OCI-LY3 (cell line): ENCODE results near the gene COL1A1.
A peak's percentile ranks its signal among the peaks of the same experiment; 100 is the strongest.

ENCODE experiments used
- H2AFZ ChIP-seq: fragments of 200-600, 300-600 bp; shearing (Covaris generic); 2 replicates; pipeline ENCODE4 v1.6.0; 2014; ENCODE audit warnings: antibody characterized with exemption, low read depth, low read length
- H3K27ac ChIP-seq: fragments of 200-600, 300-600 bp; sonication (generic); 2 replicates; pipeline ENCODE4 v1.5.1; 2014; ENCODE audit warnings: mild to moderate bottlenecking, low read length, moderate library complexity, mixed read lengths
- H3K27me3 ChIP-seq: fragments of 200-600, 300-600 bp; sonication (generic); 2 replicates; pipeline ENCODE4 v1.6.1; 2014; ENCODE audit warnings: low read depth, low read length, mixed read lengths
- H3K36me3 ChIP-seq: fragments of 200-600, 300-600 bp; sonication (generic); replicated peaks from 2 replicates; pipeline ENCODE3; 2014; ENCODE audit warnings: low read depth, low read length, mixed read lengths
- H3K4me1 ChIP-seq: fragments of 300-600, 200-600 bp; sonication (generic); 2 replicates; pipeline ENCODE4 v1.6.1; 2014; ENCODE audit warnings: low read length, mixed read lengths
- H3K4me2 ChIP-seq: fragments of 200-600, 300-600 bp; sonication (generic); 2 replicates; pipeline ENCODE4 v1.6.1; 2014; ENCODE audit warnings: low read length, mixed read lengths
- H3K4me3 ChIP-seq: fragments of 300-600, 200-600 bp; sonication (generic); 2 replicates; pipeline ENCODE4 v1.5.1; 2014; ENCODE audit warnings: antibody characterized with exemption, mild to moderate bottlenecking, low read length, moderate library complexity
- H3K79me2 ChIP-seq: fragments of 300-600, 200-600 bp; shearing (Covaris generic); 2 replicates; pipeline ENCODE4 v1.6.1; 2014; ENCODE audit warnings: mild to moderate bottlenecking, low read length, mixed read lengths
- H3K9ac ChIP-seq: fragments of 300-600, 200-600 bp; shearing (Covaris generic); 2 replicates; pipeline ENCODE4 v1.6.0; 2014; ENCODE audit warnings: mild to moderate bottlenecking, low read length, moderate library complexity
- H3K9me3 ChIP-seq: fragments of 200-600, 300-600 bp; shearing (Covaris generic); 2 replicates; pipeline ENCODE4 v1.6.1; 2014; ENCODE audit warnings: low read length, mixed read lengths; ENCODE audit not compliant: insufficient read depth
- H4K20me1 ChIP-seq: fragments of 200-600, 300-600 bp; sonication (generic); 2 replicates; pipeline ENCODE4 v1.6.1; 2016; ENCODE audit warnings: low read length, mixed read lengths; ENCODE audit not compliant: insufficient read depth
- CTCF ChIP-seq: fragments of 200-600, 300-600 bp; sonication (generic); IDR thresholded peaks from 2 replicates; pipeline ENCODE4 v1.5.1; 2014; ENCODE audit warnings: antibody characterized with exemption, low read length, low read depth
- EZH2phosphoT487 ChIP-seq: fragments of 200-600 bp; shearing (Covaris generic); IDR thresholded peaks from 2 replicates; pipeline ENCODE4 v1.6.1; 2018; ENCODE audit warnings: antibody characterized with exemption, mixed run types, low read depth

COL1A1 gene

GRCh38 chr17:50170662-50171370 lies 30.6 kb downstream of the COL1A1 start:
- no peak overlapping the region for H2AFZ ChIP-seq
- H3K27ac ChIP-seq: no peak overlapping the region
- H3K9me3 ChIP-seq: no peaks in the 10 kb centered on the region
- H3K4me1 ChIP-seq: peaks cover 37% of the 10 kb centered on the region
- H3K27me3 ChIP-seq: no peaks in the 10 kb centered on the region
- 0 out of 2 replicates have a peak overlapping the region, but pooled peaks have one; percentile 4 for H3K4me3 ChIP-seq
- no peak overlapping the region for H3K9ac ChIP-seq
- no peaks in the 10 kb centered on the region for H4K20me1 ChIP-seq
- peak overlapping the region; percentile 59 for H3K4me2 ChIP-seq
- no peaks in the 10 kb centered on the region for H3K79me2 ChIP-seq
- H3K36me3 ChIP-seq: no peaks in the 10 kb centered on the region
- TF ChIP-seq EZH2phosphoT487: no peak
- no peak for TF ChIP-seq CTCF

GRCh38 chr17:50169881-50170459 lies 31.5 kb downstream of the COL1A1 start:
- no peaks in the 10 kb centered on the region for H3K79me2 ChIP-seq
- H2AFZ ChIP-seq: no peak overlapping the region
- no peak overlapping the region for H3K9ac ChIP-seq
- peaks cover 39% of the 10 kb centered on the region for H3K4me1 ChIP-seq
- TF ChIP-seq EZH2phosphoT487 (no peak), CTCF (no peak)
- 0 out of 2 replicates have a peak overlapping the region, but pooled peaks have one; percentile 86 for H3K4me2 ChIP-seq
- H3K36me3 ChIP-seq: no peaks in the 10 kb centered on the region
- H3K4me3 ChIP-seq: no peak overlapping the region
- no peak overlapping the region for H3K27ac ChIP-seq
- no peaks in the 10 kb centered on the region for H4K20me1 ChIP-seq
- H3K9me3 ChIP-seq: no peaks in the 10 kb centered on the region
- H3K27me3 ChIP-seq: no peaks in the 10 kb centered on the region

- Histone ChIP-seq H3K27ac (no peak overlapping the region), H4K20me1 (no peaks in the 10 kb centered on the region), H2AFZ (peak overlapping the region; percentile 10), H3K4me3 (peak overlapping the region; percentile 76), H3K79me2 (no peaks in the 10 kb centered on the region), H3K36me3 (no peaks in the 10 kb centered on the region), H3K4me1 (peaks cover 47% of the 10 kb centered on the region), H3K9me3 (no peaks in the 10 kb centered on the region), H3K27me3 (no peaks in the 10 kb centered on the region), H3K4me2 (peak overlapping the region; percentile 86), H3K9ac (peak overlapping the region; percentile 67)
- peak; percentile 90 for TF ChIP-seq CTCF
- TF ChIP-seq EZH2phosphoT487: no peak
These were observed 32.2 kb downstream of the COL1A1 start for GRCh38 chr17:50169121-50169764.

- Histone ChIP-seq H3K27me3 (no peaks in the 10 kb centered on the region), H3K4me2 (peak overlapping the region; percentile 86), H3K9me3 (no peaks in the 10 kb centered on the region)
These were observed 33.1 kb downstream of the COL1A1 start for GRCh38 chr17:50168319-50168718.

More at GRCh38 chr17:50168319-50168718, 33.1 kb downstream of the COL1A1 start:
- Histone ChIP-seq H3K27ac (no peak overlapping the region), H3K79me2 (no peaks in the 10 kb centered on the region), H3K4me1 (peaks cover 56% of the 10 kb centered on the region), H2AFZ (0 out of 2 replicates have a peak overlapping the region, but pooled peaks have one; percentile 10), H3K9ac (peak overlapping the region; percentile 67), H3K36me3 (no peaks in the 10 kb centered on the region), H4K20me1 (no peaks in the 10 kb centered on the region), H3K4me3 (peak overlapping the region; percentile 76)
- no peak for TF ChIP-seq EZH2phosphoT487
- no peak for TF ChIP-seq CTCF
